Neutrophil (primary cell): ENCODE data around the gene SUPT20HL1.
"Not testable (repeated sequence)": the region's sequence is repeated elsewhere in the genome, so short reads cannot be mapped to it uniquely, and the experiment has no call there.

Experiments used
- H3K27ac ChIP-seq: fragments of 200-600 bp; sonication (generic); 2 replicates; pipeline ENCODE4 v1.5.1; 2016; ENCODE audit warnings: mild to moderate bottlenecking, moderate library complexity
- H3K27me3 ChIP-seq: fragments of 200-600 bp; sonication (generic); 2 replicates; pipeline ENCODE4 v1.6.0; 2016; ENCODE audit warnings: mild to moderate bottlenecking
- H3K36me3 ChIP-seq: fragments of 200-600 bp; sonication (generic); 2 replicates; pipeline ENCODE4 v1.5.1; 2017
- H3K4me1 ChIP-seq, 2 experiments: fragments of 200-600 bp in 1 of 2; sonication (generic) in 1 of 2; 1 replicate in 1 of 2; 2 replicates in 1 of 2; pipeline versions ENCODE4 v1.5.1 to v1.6.1; 2013 to 2016; ENCODE audit warnings: low read depth in 1 of 2, low read length in 1 of 2, mild to moderate bottlenecking in 1 of 2, moderate library complexity in 1 of 2; ENCODE audit not compliant: control insufficient read depth in 1 of 2, insufficient read depth in 1 of 2
- H3K4me3 ChIP-seq, 2 experiments: fragments of 200-600 bp in 1 of 2; sonication (generic) in 1 of 2; 1 replicate in 1 of 2; 2 replicates in 1 of 2; pipeline ENCODE4 v1.5.1; 2013 to 2016; ENCODE audit warnings: low read depth in 1 of 2, low read length in 1 of 2, mild to moderate bottlenecking in 1 of 2, moderate library complexity in 1 of 2
- H3K9me3 ChIP-seq: fragments of 200-600 bp; sonication (generic); 2 replicates; pipeline ENCODE4 v1.5.1; 2016
- TF ChIP-seq, protein P1 (sequence below): fragments of 200-600 bp; sonication (generic); IDR thresholded peaks from 2 replicates; pipeline ENCODE4 v1.5.1; 2016; ENCODE audit warnings: antibody characterized with exemption

The SUPT20HL1 gene

DNA sequence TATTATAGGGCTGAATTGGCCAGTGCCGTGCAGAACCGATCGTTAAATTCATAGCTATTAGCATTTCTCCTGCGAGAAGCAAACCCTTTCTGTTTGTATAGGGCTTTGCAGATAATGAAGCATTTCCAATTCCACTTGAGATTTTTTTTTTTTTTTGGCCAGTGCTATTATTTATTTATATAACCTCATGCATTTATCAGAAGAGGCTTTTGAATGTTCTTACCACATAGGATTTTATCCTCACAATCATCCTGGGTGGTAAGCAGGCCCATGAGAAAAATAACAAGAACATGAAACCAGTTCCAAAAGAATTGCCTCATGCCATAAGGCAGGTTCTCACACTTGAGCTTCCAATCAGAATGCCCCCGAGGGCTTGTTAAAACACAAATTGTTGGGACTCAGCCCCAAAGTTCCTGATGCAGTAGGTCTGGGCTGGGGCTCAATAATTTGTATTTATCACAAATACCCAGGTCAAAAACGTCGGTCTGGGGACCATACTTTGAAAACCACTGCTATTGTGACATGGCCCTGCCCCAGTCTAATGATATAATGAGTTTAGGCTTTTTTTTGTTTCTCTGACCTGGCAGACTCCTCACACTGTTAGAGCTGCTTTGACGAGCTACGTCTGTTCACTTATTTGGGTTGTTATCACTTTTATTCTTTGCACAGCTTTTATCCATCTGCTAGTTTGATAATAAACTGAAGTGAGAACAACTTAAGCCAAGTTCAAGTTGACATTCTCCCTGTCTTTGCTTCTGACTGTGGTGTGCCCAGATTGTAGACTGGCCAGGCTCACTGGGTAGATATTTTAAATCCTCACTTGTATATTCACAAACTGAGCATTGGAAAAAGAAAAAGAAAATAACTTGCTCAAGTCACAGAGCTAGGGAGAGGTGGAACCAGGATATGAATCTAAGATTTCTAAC, 20.1 kb downstream of the SUPT20HL1 start:
- TF ChIP-seq, protein P1, sequence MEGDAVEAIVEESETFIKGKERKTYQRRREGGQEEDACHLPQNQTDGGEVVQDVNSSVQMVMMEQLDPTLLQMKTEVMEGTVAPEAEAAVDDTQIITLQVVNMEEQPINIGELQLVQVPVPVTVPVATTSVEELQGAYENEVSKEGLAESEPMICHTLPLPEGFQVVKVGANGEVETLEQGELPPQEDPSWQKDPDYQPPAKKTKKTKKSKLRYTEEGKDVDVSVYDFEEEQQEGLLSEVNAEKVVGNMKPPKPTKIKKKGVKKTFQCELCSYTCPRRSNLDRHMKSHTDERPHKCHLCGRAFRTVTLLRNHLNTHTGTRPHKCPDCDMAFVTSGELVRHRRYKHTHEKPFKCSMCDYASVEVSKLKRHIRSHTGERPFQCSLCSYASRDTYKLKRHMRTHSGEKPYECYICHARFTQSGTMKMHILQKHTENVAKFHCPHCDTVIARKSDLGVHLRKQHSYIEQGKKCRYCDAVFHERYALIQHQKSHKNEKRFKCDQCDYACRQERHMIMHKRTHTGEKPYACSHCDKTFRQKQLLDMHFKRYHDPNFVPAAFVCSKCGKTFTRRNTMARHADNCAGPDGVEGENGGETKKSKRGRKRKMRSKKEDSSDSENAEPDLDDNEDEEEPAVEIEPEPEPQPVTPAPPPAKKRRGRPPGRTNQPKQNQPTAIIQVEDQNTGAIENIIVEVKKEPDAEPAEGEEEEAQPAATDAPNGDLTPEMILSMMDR: no peak
- peaks cover 4% of the 10 kb centered on the region for H3K27me3 ChIP-seq
- H3K9me3 ChIP-seq: no peaks in the 10 kb centered on the region
- H3K36me3 ChIP-seq: no peaks in the 10 kb centered on the region
- no peak overlapping the region for H3K27ac ChIP-seq
- no peak overlapping the region for H3K4me3 ChIP-seq
- no peaks in the 10 kb centered on the region for H3K4me1 ChIP-seq

DNA sequence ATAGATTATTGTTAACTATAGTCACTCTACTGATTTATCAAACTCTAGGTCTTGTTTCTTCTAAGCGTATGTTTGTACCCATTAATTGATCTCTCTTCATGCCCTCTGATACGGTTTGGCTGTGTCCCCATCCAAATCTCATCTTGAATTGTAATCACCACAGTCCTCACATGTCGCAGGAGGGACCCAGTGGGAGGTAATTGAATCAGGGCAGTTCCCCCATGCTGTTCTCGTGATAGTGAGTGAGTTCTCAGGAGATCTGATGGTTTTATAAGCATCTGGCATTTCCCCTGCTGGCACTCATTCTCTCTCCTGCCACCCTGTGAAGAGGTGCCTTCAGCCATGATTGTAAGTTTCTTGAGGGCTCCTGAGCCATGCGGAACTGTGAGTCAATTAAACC, 21.9 kb downstream of the SUPT20HL1 start:
- not testable (repeated sequence) for H3K36me3 ChIP-seq, H3K4me3 ChIP-seq, H3K27me3 ChIP-seq, H3K27ac ChIP-seq, H3K4me1 ChIP-seq, H3K9me3 ChIP-seq

DNA sequence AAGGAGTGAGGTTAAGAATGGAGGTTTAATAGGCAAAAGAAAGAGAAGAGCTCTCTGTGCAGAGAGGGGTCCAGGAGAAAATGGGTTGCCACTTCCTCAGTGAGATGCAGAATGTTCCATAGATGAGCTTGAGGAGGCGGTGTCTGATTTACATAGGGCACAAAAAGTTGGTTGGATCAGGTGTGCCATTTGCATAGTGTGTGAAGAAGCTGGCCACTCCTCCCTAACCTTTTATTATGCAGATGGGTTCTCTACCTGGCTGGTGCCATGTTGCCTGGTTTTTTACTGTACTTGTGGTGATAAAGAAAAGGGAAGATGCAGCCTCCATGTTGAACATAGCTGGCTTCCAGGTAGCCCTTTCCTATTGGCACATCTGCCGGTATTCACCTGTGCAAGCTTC, 27.3 kb downstream of the SUPT20HL1 start:
- no peak overlapping the region for H3K27ac ChIP-seq
- H3K9me3 ChIP-seq: no peaks in the 10 kb centered on the region
- H3K4me3 ChIP-seq: no peak overlapping the region
- no peaks in the 10 kb centered on the region for H3K36me3 ChIP-seq
- no peaks in the 10 kb centered on the region for H3K4me1 ChIP-seq
- no peaks in the 10 kb centered on the region for H3K27me3 ChIP-seq
- TF ChIP-seq, protein P1: no peak

DNA sequence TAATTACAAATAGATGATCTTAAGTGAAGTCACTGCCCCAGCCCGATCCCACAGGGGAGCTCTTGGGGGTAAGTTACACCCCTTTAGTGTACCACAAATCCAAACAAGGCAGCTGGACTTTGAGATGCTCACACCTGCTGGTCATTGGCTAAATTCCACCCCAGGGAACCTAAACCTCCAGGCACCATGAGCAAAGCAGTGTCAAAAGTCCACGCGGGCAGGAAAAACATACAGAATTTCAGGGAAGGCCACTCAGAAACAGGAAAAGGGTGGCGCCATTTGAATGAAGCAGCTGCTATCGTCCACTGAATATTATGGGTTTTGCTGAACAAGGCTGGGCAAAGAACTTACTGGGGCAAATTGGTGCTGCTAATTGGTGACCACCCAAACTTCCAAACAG, 30.9 kb downstream of the SUPT20HL1 start:
- TF ChIP-seq, protein P1: no peak
- H3K27me3 ChIP-seq: no peaks in the 10 kb centered on the region
- H3K27ac ChIP-seq: no peak overlapping the region
- no peaks in the 10 kb centered on the region for H3K36me3 ChIP-seq
- H3K4me1 ChIP-seq: no peaks in the 10 kb centered on the region
- no peak overlapping the region for H3K4me3 ChIP-seq
- H3K9me3 ChIP-seq: no peaks in the 10 kb centered on the region

DNA sequence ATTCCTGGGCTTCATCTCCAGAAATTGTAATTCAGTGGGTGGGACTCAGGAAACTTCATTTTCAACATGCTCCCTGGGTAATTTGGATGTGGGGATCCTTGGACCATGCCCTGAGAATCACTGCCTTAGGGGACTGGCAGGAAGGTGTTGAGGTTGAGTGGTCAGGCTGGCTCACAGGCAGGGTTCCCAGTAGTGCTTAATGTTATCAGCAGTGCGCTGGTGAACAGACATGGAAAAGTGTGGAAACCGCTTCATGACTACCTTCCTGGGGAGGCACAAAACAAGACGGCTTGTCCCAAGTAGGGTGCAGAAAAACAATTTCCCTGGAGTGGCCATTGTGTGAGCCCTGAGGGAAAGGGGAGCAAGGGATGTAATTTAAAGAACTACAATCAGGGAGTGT, 31.4 kb downstream of the SUPT20HL1 start:
- Histone ChIP-seq H3K4me1 (no peaks in the 10 kb centered on the region), H3K27ac (no peak overlapping the region)

DNA sequence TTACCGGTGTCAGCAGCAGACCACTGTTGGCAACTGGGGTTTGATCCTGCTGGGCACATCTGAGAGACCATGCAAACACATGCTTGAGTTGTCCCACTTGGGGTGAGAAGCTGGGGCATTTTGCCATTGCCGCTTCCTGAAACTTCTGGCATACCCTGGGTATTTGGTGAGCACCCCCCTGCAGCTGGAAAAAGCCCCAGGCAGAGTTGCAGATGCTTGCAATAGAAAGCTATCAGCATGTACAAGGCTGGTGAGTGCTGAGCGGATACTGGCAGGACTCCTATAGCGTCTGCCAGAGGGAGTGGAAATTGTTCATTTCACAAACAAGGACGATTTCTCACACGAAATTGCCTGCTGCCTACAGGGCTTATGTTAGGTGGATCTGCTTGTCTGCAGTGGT, 32.3 kb downstream of the SUPT20HL1 start:
- Histone ChIP-seq H3K4me1 (no peaks in the 10 kb centered on the region), H3K4me3 (no peak overlapping the region), H3K9me3 (no peaks in the 10 kb centered on the region), H3K36me3 (no peaks in the 10 kb centered on the region), H3K27me3 (no peaks in the 10 kb centered on the region), H3K27ac (no peak overlapping the region)
- TF ChIP-seq, protein P1: no peak

More for the DNA sequence above, 31.4 kb downstream of the SUPT20HL1 start:
- Histone ChIP-seq H3K36me3 (no peaks in the 10 kb centered on the region), H3K4me3 (no peak overlapping the region), H3K27me3 (no peaks in the 10 kb centered on the region), H3K9me3 (no peaks in the 10 kb centered on the region)
- TF ChIP-seq, protein P1: no peak
